ENCODE data around the gene LNX2.

- TF ChIP-seq ZNF138 (tag by site-specific recombination; IDR thresholded peaks at IDR 0.05; ENCODE audit: borderline replicate concordance) (no peak), REST (tag by site-specific recombination; IDR thresholded peaks at IDR 0.05) (no peak), ZNF776 (tag by site-specific recombination; IDR thresholded peaks at IDR 0.05; ENCODE audit: borderline replicate concordance) (no peak), ZNF391 (tag by site-specific recombination; IDR thresholded peaks at IDR 0.05; ENCODE audit: borderline replicate concordance, low read depth) (no peak), TCF7L2 (IDR thresholded peaks at IDR 0.05; ENCODE audit: borderline replicate concordance, low read depth, low read length) (no peak), CTCF (tag by site-specific recombination; IDR thresholded peaks at IDR 0.05) (no peak)
Measured at GRCh38 chr13:27588405-27588804, 31.9 kb downstream of the LNX2 start.

Measured in HEK293 (cell line).